Measurements from ENCODE around the gene SLC1A2. TPM values are rescaled to one million over a fixed set of nuclear protein-coding genes. Genes with fewer than 3 reads are reported as not detected.
A peak's percentile ranks its signal among the peaks of the same experiment; 100 is the strongest.

The SLC1A2 gene
- total RNA-seq, 3 donors from 2014 or later, result 0.03 to 0.13 (median 0.05) TPM

DNA sequence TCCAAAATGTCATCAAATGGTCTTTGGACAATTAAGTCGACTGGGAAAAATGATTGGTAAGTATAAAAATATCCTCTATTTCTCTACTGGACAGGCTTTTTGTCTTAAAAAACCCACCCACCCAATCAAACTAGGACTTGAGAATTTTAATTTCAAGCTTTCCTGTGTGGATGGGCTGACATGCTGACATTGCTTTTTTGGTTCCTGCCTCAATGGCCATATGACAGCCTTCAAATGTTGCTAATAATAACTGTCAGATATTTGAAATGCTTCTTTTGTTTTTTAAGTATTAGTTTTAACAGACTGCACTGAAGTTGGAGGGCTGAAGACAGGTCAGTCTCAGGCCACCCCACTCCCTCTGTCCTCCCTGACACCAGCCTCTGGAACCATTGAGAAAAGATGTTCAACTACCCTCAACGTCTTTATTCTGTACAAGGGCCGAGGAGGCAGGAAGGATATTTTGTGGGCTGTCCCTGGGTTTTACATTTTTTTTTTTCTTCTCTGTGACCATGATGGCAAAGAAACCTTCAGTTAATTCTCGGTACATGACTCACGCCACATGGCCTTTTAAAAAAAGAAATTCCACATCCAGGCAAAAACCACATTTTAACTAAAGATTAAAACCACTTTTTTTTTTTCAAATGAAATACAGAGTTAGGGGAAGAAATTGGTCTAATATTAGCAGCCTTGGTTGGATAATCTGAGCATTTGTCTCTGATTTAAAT, 130.4 kb downstream of the SLC1A2 start:
- Mint-ChIP-seq H3K9me3 (no peaks in the 10 kb centered on the region), H3K36me3 (ENCODE audit: insufficient read depth) (no peaks in the 10 kb centered on the region), H3K4me1 (ENCODE audit: low read depth) (peaks cover 20% of the 10 kb centered on the region), H3K27me3 (ENCODE audit: low read depth) (no peaks in the 10 kb centered on the region), H3K4me3 (no peak overlapping the region)
- ATAC-seq, result peak; percentile 30 to 32
- DNase-seq, result no peak

DNA sequence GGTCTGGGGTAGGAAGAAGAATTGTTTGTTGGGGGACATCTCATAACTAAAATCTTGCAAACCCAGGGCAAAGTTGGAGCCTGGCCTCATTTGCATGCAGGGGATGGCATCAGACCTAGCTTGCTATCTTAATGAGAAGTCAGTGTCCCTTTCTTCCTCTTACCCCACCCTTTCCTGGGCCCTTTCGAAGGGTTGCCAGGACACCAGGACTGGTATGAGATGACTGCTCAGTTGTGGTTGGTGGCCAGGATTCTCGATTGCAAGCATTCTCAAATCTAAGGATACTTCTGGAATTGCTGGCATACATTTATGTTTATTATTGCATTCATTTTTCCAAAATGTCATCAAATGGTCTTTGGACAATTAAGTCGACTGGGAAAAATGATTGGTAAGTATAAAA, 131.0 kb downstream of the SLC1A2 start:
- H3K9me3 Mint-ChIP-seq, result no peaks in the 10 kb centered on the region
- no peak for ATAC-seq

DNA sequence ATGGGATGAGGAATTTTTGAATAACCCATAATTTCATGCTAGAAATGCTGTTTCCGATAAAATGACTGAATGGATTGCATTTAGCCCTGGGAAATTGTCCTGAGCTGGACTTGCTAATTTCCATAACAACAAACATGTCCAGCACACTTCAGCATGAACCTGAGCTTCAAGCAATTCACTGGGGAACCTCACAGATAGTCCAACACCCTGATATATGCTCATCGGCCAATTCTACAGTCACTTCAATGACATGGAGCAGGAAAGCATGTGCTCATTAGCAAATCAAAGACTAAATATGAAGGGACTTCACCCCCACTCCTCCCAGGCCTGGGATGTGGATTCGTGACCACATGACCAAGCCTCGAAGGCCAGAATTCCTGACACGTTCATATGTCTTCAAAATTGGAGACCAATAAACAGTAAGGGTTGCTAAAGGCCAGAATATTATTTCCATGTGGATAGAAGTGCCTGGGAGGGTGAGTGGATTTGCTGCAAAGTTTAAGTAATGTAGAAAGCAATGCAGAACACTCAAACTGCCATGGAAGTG, 131.9 kb downstream of the SLC1A2 start:
- no peaks in the 10 kb centered on the region for H3K27me3 Mint-ChIP-seq (ENCODE audit: low read depth)
- ATAC-seq, result no peak
- H3K4me3 Mint-ChIP-seq, result no peak overlapping the region
- no peak for DNase-seq
- no peaks in the 10 kb centered on the region for H3K9me3 Mint-ChIP-seq
- peaks cover 16% of the 10 kb centered on the region for H3K4me1 Mint-ChIP-seq (ENCODE audit: low read depth)
- H3K36me3 Mint-ChIP-seq (ENCODE audit: insufficient read depth), result no peaks in the 10 kb centered on the region

More for the DNA sequence above, 131.0 kb downstream of the SLC1A2 start:
- DNase-seq, result no peak
- no peaks in the 10 kb centered on the region for H3K36me3 Mint-ChIP-seq (ENCODE audit: insufficient read depth)
- no peak overlapping the region for H3K4me3 Mint-ChIP-seq
- no peaks in the 10 kb centered on the region for H3K27me3 Mint-ChIP-seq (ENCODE audit: low read depth)
- peaks cover 17% of the 10 kb centered on the region for H3K4me1 Mint-ChIP-seq (ENCODE audit: low read depth)

DNA sequence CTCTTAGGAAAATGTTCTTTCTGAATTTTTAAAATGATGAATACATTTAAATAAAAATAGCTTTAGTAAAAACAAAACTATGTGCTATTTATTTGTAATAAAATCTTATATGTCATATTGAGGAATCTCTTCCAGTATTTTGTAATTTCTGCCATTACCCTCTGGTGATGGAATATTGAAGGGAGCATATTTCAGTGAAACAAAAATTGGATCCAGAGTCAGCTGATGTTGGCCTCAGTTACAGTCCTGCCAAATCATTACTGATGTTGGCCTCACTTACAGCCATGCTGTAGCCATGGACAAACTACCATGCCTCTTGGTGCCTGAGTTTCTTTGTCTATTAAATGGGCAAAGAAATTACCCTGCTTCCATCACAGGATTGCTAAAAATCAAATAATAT, 133.2 kb downstream of the SLC1A2 start:
- Mint-ChIP-seq H3K27me3 (ENCODE audit: low read depth) (no peaks in the 10 kb centered on the region), H3K9me3 (no peaks in the 10 kb centered on the region), H3K36me3 (ENCODE audit: insufficient read depth) (no peaks in the 10 kb centered on the region), H3K4me1 (ENCODE audit: low read depth) (peaks cover 10% of the 10 kb centered on the region), H3K4me3 (no peak overlapping the region)
- no peak for ATAC-seq
- no peak for DNase-seq

DNA sequence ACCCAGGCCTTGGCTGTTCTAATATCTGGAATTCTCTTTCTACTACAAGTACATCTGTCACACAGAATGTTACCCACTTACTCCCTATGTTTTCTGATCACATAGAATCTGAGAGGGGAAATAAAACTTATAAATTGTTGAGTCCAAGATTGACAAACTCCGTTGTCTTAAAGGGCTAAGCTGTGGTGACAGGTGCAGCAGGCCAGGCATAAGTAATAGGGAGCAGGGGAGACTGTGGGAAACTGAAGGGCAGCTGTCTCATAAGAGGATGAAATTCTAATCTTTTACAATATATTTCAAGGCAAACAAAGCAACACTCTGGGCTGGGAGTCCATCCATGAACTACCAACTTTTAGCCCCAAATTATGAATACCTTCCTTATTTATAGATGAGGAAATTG, 133.9 kb downstream of the SLC1A2 start:
- H3K4me3 Mint-ChIP-seq, result no peak overlapping the region
- H3K4me1 Mint-ChIP-seq (ENCODE audit: low read depth), result peaks cover 10% of the 10 kb centered on the region
- ATAC-seq (no peak), DNase-seq (no peak)
- no peaks in the 10 kb centered on the region for H3K27me3 Mint-ChIP-seq (ENCODE audit: low read depth)
- no peaks in the 10 kb centered on the region for H3K36me3 Mint-ChIP-seq (ENCODE audit: insufficient read depth)
- no peaks in the 10 kb centered on the region for H3K9me3 Mint-ChIP-seq

DNA sequence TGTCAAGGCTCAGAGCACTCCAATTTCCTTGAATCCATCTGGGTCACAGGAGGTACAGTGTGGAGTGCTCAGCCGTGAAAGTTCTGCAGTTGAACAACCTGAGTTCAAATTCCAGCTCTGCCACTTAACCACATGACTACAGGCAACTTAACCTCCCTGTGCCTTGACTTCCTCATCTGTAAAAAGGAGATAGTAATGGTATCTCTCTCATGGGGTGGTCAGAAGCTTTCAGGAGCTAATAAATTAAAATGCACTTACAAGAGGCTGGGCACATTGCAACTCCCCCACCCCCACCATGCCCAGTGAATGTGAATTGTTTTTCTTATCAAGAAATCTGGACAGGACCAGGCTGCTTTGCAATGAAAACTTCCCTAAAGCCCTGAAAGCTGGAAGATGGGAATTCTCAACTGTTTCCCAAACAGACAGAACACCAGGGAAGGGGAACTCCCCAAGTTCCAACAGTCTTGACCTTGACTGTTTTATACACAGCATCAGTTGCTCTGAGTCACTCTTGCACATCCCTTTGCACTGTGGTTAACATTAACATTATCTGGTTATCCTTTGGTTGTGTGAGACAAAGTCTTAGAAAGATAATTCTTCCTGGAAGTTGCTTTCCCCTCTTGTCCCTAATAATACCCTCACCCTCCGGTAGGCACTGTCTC, 137.0 kb downstream of the SLC1A2 start:
- Mint-ChIP-seq H3K4me1 (ENCODE audit: low read depth) (peaks cover 8% of the 10 kb centered on the region), H3K4me3 (no peak overlapping the region), H3K27me3 (ENCODE audit: low read depth) (no peaks in the 10 kb centered on the region), H3K9me3 (no peaks in the 10 kb centered on the region), H3K36me3 (ENCODE audit: insufficient read depth) (no peaks in the 10 kb centered on the region)
- ATAC-seq (peak in 1 of 2 donors; percentile 61), DNase-seq (no peak)

DNA sequence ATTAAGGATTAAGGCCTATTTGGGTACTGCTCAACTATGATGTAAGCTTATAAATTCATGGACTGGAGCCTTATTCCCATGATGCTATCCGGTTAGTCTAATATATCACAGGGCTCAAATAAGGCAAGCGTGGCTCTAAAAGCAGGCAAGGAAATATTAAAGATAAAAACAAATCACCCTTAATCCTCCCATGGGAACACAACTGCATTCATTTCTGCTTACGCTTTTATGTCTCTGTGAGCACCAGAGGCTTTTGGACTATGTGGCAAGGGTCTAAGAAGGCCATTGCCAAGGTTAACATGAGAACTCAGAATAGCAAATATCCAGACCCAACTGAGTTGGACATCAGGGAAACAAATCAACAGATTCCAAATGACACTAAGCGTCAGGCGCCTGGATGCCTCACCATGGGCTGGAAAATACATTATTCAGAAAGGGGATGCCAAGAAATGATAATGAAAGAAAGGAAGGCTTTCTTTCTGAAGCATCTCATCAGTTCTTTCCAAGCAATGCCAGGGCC, 138.1 kb downstream of the SLC1A2 start:
- DNase-seq, result no peak
- no peaks in the 10 kb centered on the region for H3K27me3 Mint-ChIP-seq (ENCODE audit: low read depth)
- no peak for ATAC-seq
- H3K4me3 Mint-ChIP-seq, result no peak overlapping the region
- H3K9me3 Mint-ChIP-seq, result no peaks in the 10 kb centered on the region
- no peaks in the 10 kb centered on the region for H3K36me3 Mint-ChIP-seq (ENCODE audit: insufficient read depth)
- H3K4me1 Mint-ChIP-seq (ENCODE audit: low read depth), result peaks cover 12% of the 10 kb centered on the region

DNA sequence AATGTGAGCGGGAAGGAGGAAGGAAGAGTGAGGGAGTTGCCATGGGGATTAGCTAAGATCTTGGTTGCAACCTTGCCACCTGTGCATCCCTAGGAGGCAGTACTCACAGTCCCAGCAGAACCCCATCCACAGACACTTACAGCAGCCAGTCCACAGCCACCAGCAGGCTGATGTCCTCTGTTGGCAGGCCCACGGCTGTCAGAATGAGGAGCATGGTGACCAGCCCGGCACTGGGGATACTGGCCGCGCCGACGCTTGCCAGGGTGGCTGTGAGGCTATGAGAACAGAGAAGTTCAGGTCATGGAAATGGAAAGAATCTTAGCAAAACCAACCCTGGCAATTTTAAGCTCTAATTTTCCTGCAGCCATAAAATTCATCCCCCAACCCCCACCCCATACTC, 138.6 kb downstream of the SLC1A2 start:
- ATAC-seq (no peak), DNase-seq (no peak)
- Mint-ChIP-seq H3K4me1 (ENCODE audit: low read depth) (peaks cover 17% of the 10 kb centered on the region), H3K9me3 (no peaks in the 10 kb centered on the region), H3K36me3 (ENCODE audit: insufficient read depth) (no peaks in the 10 kb centered on the region), H3K27me3 (ENCODE audit: low read depth) (no peaks in the 10 kb centered on the region), H3K4me3 (no peak overlapping the region)

DNA sequence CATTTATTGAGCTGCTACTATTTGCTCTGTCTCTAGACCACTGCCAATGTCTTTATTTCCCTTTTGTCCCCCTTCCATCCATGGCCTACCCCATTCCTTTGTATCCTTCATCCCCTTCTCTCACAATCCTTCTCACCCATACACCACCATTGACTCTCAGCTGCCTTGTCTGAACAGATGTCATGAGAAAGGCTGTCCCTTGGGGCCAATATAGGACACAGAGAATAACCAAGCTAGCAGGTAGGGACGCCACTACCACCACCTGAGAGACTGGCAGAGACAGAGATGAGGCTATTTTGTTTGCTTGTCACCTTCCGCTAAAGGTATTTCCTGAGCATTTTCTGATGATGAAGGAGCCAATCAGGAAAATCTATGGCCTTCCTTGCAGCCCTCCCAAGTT, 141.5 kb downstream of the SLC1A2 start:
- H3K4me3 Mint-ChIP-seq, result no peak overlapping the region
- peaks cover 33% of the 10 kb centered on the region for H3K4me1 Mint-ChIP-seq (ENCODE audit: low read depth)
- no peaks in the 10 kb centered on the region for H3K27me3 Mint-ChIP-seq (ENCODE audit: low read depth)
- H3K9me3 Mint-ChIP-seq, result no peaks in the 10 kb centered on the region
- DNase-seq, result no peak
- no peak for ATAC-seq
- H3K36me3 Mint-ChIP-seq (ENCODE audit: insufficient read depth), result no peaks in the 10 kb centered on the region

DNA sequence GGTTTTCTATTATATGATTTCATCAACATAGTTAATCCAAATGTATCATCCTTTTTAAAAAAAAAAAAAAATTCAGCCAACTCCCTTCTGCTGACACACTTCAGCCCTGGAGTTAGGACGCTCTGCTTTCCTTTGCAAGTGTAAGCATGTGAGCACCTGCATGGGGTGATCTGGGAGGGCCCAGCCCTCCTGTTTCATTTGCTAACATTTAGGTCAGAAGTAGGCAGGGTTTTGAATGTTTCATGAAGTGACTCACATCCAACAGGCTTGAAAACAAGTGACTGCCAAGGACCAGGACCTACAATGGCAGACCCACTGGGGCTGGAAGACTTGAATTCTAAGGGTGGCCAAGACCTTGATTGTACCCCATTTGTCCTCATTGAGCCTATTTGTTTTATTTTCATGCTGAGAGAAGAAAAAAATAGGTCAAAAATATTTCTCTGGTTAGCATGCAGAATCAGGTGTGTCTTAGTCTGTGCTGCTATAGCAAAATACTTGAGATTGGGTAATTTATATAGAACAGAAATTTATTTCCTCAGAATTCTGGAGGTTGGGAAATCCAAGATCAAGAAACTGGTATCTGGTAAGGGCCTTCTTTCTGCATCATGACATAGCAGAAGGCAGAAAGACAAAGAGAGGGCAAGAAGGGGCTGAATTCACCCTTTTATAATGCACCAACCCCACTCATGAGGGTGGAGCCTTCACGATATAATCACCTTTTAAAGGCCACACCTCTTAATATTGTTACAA, 142.8 kb downstream of the SLC1A2 start:
- no peaks in the 10 kb centered on the region for H3K9me3 Mint-ChIP-seq
- ATAC-seq (peak; percentile 15 to 39), DNase-seq (no peak)
- H3K27me3 Mint-ChIP-seq (ENCODE audit: low read depth), result no peaks in the 10 kb centered on the region
- no peaks in the 10 kb centered on the region for H3K36me3 Mint-ChIP-seq (ENCODE audit: insufficient read depth)
- peaks cover 43% of the 10 kb centered on the region for H3K4me1 Mint-ChIP-seq (ENCODE audit: low read depth)
- no peak overlapping the region for H3K4me3 Mint-ChIP-seq

DNA sequence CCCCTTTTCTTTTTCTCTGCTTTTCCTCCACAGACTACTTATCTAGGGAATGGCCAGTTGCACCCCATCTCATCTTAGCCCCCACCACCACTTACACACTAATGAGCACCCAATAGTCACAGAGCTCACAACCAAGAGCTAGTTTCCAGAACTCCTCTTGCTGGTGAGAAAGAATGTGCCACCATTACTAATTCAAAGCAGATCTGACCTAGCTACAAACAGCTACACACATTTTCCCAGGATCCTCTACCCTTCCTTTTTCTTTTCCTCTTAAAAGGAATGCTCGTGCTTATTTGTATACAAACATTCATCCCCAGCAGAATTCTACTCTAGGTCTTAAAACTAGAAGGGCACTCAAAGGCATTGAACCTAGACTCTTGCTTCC, 143.6 kb downstream of the SLC1A2 start:
- DNase-seq (no peak), ATAC-seq (no peak)
- Mint-ChIP-seq H3K27me3 (ENCODE audit: low read depth) (no peaks in the 10 kb centered on the region), H3K4me3 (no peak overlapping the region), H3K4me1 (ENCODE audit: low read depth) (peaks cover 50% of the 10 kb centered on the region), H3K36me3 (ENCODE audit: insufficient read depth) (no peaks in the 10 kb centered on the region), H3K9me3 (peaks cover 5% of the 10 kb centered on the region)

DNA sequence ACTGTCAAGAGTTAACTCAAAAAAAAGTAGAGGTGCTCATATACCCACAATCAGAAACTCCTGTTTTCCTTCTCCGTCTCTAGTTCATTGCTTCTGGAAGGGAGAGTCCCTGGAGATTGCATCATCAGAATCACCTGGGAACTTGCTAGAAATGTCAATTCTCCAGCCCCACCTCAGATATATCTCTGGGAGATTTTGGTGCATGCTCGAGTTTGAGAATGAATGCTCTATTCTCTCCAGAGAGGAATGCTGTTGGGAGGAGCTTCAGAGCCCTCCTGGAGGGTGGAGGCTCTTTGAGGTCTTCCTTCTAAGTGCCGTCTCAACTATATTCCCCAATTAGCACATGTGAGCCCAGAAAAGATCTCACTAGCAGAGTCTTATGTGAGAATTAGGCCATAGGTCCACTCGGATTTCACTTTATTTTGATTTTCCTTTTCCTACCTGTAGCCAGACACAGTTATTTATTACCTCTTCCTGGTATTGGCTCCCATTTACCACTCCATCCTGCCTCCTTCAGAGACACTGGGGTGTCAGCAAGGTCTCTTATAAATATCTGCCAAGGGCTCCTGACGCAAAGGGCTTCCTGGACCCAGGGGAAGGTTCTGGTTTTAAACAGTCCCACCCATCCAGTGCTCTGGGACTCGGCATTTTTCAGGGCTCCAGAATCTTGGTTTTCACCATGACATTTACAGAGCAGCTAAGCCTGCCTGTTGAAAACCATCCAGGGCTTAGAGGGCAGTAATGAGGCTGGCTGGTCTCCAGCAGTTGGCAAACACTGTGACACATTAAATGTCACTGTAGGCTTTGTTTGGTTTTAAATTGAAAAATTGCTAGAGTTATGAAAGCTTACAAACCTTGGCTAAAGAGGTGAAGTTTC, 144.2 kb downstream of the SLC1A2 start:
- Mint-ChIP-seq H3K4me1 (ENCODE audit: low read depth) (peaks cover 51% of the 10 kb centered on the region), H3K9me3 (peaks cover 7% of the 10 kb centered on the region)
- DNase-seq, result no peak

DNA sequence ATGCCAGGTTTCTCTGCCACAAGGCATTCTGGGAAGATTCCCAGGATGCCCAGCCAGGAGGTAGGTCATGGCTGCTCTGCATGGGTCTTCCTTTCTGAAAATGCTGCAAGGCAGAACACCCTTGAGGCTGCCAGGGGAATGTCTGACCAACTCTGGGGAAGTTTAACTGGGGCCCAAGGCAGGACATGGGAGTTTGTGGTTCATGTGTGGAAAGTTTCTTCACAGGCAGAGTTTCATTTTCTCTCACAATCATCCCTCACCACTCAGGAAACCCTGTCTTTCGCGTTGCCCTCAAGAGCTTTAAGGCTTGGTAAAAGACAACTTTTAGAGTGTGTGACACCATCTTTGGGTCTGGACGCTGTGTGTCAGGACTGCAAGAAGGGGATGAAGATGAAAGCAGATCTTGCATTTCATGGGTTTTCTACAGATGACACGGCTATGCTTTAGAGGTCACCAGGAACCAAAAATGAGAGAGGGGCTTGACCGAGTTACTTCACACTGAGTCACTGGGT, 146.9 kb downstream of the SLC1A2 start:
- peak overlapping the region; percentile 17 for H3K4me3 Mint-ChIP-seq
- peak; percentile 91 to 93 for ATAC-seq

More for the DNA sequence above, 144.2 kb downstream of the SLC1A2 start:
- Mint-ChIP-seq H3K27me3 (ENCODE audit: low read depth) (no peaks in the 10 kb centered on the region), H3K4me3 (no peak overlapping the region), H3K36me3 (ENCODE audit: insufficient read depth) (no peaks in the 10 kb centered on the region)
- no peak for ATAC-seq

More for the DNA sequence above, 146.9 kb downstream of the SLC1A2 start:
- Mint-ChIP-seq H3K27me3 (ENCODE audit: low read depth) (no peaks in the 10 kb centered on the region), H3K36me3 (ENCODE audit: insufficient read depth) (no peaks in the 10 kb centered on the region), H3K9me3 (peaks cover 7% of the 10 kb centered on the region), H3K4me1 (ENCODE audit: low read depth) (peaks cover 49% of the 10 kb centered on the region)
- peak; percentile 5 for DNase-seq

All from activated T-cell treated with anti-CD3 and anti-CD28 coated beads, Interleukin-2, amount 50 U/mL, for 4 hours (primary cell).